B cell (primary cell): ENCODE results near the gene EPN2.

Experiments
- CTCF ChIP-seq: fragments of 200-600 bp; IDR thresholded peaks from one replicate; pipeline ENCODE4 v1.8.0; 2022; ENCODE audit warnings: antibody characterized with exemption, mild to moderate bottlenecking
- EZH2 ChIP-seq: IDR thresholded peaks from 2 replicates; pipeline ENCODE4 v1.6.1; 2012; ENCODE audit warnings: borderline replicate concordance, low read depth, mild to moderate bottlenecking, moderate library complexity, low read length; ENCODE audit not compliant: insufficient read depth, poor library complexity, severe bottlenecking

- TF ChIP-seq CTCF = no peak
- TF ChIP-seq EZH2 = no peak
These were observed 24.3 kb downstream of the EPN2 start for GRCh38 chr17:19261426-19261825.
